GM18519 (cell line): ENCODE results near the gene FBXW8.

Experiments
- ATAC-seq: cut with Tn5 transposase; IDR thresholded peaks from one replicate; pipeline ENCODE4 v1.9.1; 2021; ENCODE audit warnings: mild to moderate bottlenecking, moderate library complexity; ENCODE audit not compliant: unreplicated experiment, low FRiP score

Gene FBXW8

GRCh38 chr12:116982791-116983411 lies 72.2 kb downstream of the FBXW8 start:
- ATAC-seq, result no peak

DNA sequence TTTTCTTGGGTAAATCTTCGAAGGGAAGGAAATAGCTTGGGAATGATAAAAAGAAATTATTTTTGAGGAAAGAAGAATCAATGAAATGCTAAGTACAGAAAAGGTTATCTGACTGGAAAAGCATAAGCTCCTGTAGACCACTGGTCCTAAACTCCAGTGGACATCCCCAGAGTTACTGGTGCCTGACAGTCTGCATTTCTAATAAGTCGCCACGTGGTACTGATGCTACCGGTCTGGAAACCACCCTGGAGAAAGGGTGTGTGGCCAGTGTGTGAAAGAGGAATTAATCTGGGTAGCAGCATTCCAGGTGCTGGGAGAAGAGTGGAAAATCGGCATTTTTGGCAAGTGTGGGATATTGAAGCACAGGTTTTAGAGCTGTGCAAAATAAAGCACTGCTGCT lies 73.3 kb downstream of the FBXW8 start:
- ATAC-seq, result no peak

DNA sequence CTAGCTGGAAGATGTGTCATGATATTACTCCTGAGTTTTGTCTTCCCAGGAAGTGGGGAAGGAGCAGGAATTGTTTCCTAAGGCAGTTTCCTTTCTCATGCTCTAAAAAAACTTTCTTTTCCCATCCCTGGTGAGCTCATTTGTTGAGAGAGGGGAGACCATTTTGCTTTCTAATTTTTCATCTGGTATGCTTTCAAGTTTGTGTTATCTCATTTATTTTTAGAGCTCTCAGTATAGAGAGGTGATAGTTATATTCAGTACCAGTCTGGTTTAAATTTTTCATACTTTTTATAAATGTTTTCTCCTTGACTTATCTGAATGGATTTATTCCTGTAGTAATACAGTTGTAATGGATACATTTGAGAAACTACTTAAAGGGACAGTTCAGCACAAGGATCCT lies 79.6 kb downstream of the FBXW8 start:
- ATAC-seq, result no peak

- ATAC-seq, result no peak
These were observed 80.5 kb downstream of the FBXW8 start for GRCh38 chr12:116990971-116991966.

GRCh38 chr12:116996093-116996492 lies 85.3 kb downstream of the FBXW8 start:
- no peak for ATAC-seq

GRCh38 chr12:116996621-116997020 lies 85.9 kb downstream of the FBXW8 start:
- no peak for ATAC-seq

DNA sequence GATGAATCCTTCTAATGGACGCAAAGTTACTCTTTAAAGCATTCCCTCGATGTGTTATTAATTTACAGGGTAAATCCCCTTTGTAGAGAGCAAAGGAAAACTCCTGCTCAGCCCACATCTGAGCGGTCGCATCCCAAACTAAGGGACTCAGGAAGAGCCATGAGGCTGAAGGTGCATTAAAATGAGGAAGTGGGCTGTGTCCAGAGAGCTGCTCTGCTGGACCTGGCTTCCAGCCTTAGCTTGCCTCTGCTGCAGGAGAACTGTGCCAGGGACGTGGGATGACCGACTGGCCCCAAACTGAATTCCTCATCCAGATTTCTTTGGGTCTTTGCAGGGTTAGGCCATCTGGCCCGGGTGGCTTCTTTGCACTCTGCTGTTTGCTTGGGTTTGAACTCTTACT lies 88.3 kb downstream of the FBXW8 start:
- ATAC-seq, result no peak

GRCh38 chr12:117000316-117000715 lies 89.6 kb downstream of the FBXW8 start:
- ATAC-seq, result no peak

GRCh38 chr12:117002051-117002817 lies 91.5 kb downstream of the FBXW8 start:
- ATAC-seq, result no peak

GRCh38 chr12:117003883-117004404 lies 93.2 kb downstream of the FBXW8 start:
- ATAC-seq, result no peak

- ATAC-seq, result no peak
These were observed 94.8 kb downstream of the FBXW8 start for GRCh38 chr12:117005417-117006046.

- ATAC-seq, result no peak
These were observed 95.6 kb downstream of the FBXW8 start for GRCh38 chr12:117006333-117006732.

- no peak for ATAC-seq
These were observed 96.8 kb downstream of the FBXW8 start for GRCh38 chr12:117007577-117007976.

- no peak for ATAC-seq
These were observed 99.0 kb downstream of the FBXW8 start for GRCh38 chr12:117009759-117010158.

DNA sequence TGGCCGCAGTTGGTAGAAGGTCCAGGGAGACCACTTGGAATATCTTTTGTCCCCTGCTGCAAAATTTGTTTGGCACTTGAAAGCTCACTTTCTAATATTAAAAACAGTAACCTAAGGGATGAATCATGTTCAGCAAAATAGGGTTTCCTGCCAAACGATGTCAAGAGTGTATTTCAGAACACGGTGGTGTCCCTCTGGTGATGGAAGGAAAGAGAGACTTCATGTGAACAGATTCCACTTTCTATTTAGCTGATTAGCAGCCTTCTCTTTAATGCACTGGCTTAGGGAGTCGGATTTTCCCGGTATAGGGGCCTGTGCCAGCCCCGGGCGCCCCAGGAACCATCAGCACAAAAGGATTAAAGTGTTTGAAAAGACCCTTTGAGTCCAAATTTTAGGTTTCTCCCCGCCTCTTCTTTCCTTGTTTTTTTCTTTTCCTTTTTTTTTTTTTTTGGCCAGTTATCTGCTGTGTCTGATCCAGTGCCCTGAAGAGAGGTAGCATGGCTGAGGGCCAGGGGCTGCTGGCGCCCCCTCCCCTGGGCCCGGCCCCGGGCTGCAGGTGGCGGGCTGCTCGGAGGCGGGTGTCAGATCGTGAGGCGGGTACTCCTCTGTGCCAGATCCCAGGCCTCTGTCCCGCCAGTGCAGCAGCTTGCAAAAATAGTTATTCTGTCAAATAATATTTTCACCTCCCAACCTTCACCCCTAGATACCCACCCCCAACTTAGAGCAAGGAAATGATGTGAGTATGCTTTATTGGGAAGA lies 100.1 kb downstream of the FBXW8 start:
- no peak for ATAC-seq

GRCh38 chr12:117011988-117012805 lies 101.4 kb downstream of the FBXW8 start:
- no peak for ATAC-seq

- no peak for ATAC-seq
These were observed 103.0 kb downstream of the FBXW8 start for GRCh38 chr12:117013726-117014125.

GRCh38 chr12:117014342-117014887 lies 103.7 kb downstream of the FBXW8 start:
- ATAC-seq, result no peak
